ENCODE data around the gene GID8. TPM values are rescaled to one million over a fixed set of nuclear protein-coding genes. Genes with fewer than 3 reads are reported as not detected.

The GID8 gene
- total and polyA plus RNA-seq, 2 of the 13 experiments (the other 11 are each of a cell fraction or from before 2014, with no cell fraction given), result 39.6 to 59.8 TPM

GRCh38 chr20:62926229-62927127 is 11.5 kb upstream of the GID8 start, which contains the start of gene DIDO1 (continued):
- TF ChIP-seq, protein P1, sequence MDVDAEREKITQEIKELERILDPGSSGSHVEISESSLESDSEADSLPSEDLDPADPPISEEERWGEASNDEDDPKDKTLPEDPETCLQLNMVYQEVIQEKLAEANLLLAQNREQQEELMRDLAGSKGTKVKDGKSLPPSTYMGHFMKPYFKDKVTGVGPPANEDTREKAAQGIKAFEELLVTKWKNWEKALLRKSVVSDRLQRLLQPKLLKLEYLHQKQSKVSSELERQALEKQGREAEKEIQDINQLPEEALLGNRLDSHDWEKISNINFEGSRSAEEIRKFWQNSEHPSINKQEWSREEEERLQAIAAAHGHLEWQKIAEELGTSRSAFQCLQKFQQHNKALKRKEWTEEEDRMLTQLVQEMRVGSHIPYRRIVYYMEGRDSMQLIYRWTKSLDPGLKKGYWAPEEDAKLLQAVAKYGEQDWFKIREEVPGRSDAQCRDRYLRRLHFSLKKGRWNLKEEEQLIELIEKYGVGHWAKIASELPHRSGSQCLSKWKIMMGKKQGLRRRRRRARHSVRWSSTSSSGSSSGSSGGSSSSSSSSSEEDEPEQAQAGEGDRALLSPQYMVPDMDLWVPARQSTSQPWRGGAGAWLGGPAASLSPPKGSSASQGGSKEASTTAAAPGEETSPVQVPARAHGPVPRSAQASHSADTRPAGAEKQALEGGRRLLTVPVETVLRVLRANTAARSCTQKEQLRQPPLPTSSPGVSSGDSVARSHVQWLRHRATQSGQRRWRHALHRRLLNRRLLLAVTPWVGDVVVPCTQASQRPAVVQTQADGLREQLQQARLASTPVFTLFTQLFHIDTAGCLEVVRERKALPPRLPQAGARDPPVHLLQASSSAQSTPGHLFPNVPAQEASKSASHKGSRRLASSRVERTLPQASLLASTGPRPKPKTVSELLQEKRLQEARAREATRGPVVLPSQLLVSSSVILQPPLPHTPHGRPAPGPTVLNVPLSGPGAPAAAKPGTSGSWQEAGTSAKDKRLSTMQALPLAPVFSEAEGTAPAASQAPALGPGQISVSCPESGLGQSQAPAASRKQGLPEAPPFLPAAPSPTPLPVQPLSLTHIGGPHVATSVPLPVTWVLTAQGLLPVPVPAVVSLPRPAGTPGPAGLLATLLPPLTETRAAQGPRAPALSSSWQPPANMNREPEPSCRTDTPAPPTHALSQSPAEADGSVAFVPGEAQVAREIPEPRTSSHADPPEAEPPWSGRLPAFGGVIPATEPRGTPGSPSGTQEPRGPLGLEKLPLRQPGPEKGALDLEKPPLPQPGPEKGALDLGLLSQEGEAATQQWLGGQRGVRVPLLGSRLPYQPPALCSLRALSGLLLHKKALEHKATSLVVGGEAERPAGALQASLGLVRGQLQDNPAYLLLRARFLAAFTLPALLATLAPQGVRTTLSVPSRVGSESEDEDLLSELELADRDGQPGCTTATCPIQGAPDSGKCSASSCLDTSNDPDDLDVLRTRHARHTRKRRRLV (CRISPR knock-in tag; IDR thresholded peaks at IDR 0.05), result peak; percentile 57; the same call in 1 of the 2 replicates
- TF ChIP-seq, protein P2, sequence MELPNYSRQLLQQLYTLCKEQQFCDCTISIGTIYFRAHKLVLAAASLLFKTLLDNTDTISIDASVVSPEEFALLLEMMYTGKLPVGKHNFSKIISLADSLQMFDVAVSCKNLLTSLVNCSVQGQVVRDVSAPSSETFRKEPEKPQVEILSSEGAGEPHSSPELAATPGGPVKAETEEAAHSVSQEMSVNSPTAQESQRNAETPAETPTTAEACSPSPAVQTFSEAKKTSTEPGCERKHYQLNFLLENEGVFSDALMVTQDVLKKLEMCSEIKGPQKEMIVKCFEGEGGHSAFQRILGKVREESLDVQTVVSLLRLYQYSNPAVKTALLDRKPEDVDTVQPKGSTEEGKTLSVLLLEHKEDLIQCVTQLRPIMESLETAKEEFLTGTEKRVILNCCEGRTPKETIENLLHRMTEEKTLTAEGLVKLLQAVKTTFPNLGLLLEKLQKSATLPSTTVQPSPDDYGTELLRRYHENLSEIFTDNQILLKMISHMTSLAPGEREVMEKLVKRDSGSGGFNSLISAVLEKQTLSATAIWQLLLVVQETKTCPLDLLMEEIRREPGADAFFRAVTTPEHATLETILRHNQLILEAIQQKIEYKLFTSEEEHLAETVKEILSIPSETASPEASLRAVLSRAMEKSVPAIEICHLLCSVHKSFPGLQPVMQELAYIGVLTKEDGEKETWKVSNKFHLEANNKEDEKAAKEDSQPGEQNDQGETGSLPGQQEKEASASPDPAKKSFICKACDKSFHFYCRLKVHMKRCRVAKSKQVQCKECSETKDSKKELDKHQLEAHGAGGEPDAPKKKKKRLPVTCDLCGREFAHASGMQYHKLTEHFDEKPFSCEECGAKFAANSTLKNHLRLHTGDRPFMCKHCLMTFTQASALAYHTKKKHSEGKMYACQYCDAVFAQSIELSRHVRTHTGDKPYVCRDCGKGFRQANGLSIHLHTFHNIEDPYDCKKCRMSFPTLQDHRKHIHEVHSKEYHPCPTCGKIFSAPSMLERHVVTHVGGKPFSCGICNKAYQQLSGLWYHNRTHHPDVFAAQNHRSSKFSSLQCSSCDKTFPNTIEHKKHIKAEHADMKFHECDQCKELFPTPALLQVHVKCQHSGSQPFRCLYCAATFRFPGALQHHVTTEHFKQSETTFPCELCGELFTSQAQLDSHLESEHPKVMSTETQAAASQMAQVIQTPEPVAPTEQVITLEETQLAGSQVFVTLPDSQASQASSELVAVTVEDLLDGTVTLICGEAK (IDR thresholded peaks at IDR 0.05), result no peak
- TF ChIP-seq, protein P2 (CRISPR knock-in tag; IDR thresholded peaks at IDR 0.05), result no peak; the same call in 1 of the 2 replicates
- no peak; the same call in 1 of the 2 replicates for TF ChIP-seq WIZ (CRISPR knock-in tag; IDR thresholded peaks at IDR 0.05)
- no peak for TF ChIP-seq NFE2L1 (CRISPR knock-in tag; IDR thresholded peaks at IDR 0.05; ENCODE audit: borderline replicate concordance)
- no peak for TF ChIP-seq ZNF207 (IDR thresholded peaks at IDR 0.05; ENCODE audit: borderline replicate concordance)
- peak; percentile 55; the same call in 1 of the 2 replicates for TF ChIP-seq ZNF709 (CRISPR knock-in tag; IDR thresholded peaks at IDR 0.05)
- peak; percentile 82; the same call in 1 of the 2 replicates for TF ChIP-seq HOXD1 (CRISPR knock-in tag; IDR thresholded peaks at IDR 0.05)
- no peak for TF ChIP-seq ZNF121 (CRISPR knock-in tag; IDR thresholded peaks at IDR 0.05)
- no peak for TF ChIP-seq ZNF251 (CRISPR knock-in tag; IDR thresholded peaks at IDR 0.05)
- TF ChIP-seq REPIN1 (CRISPR knock-in tag; IDR thresholded peaks at IDR 0.05; ENCODE audit: borderline replicate concordance, low read depth), result peak; percentile 73
- peak; percentile 71; the same call in 1 of the 2 replicates for TF ChIP-seq ELK4 (CRISPR knock-in tag; IDR thresholded peaks at IDR 0.05; ENCODE audit: borderline replicate concordance)
- peak; percentile 75; the same call in 1 of the 2 replicates for TF ChIP-seq ZNF788 (CRISPR knock-in tag; IDR thresholded peaks at IDR 0.05; ENCODE audit: borderline replicate concordance)
